ENCODE results near the gene TAC3.
"Not testable (repeated sequence)": the region's sequence is repeated elsewhere in the genome, so short reads cannot be mapped to it uniquely, and the experiment has no call there.

Gene TAC3

GRCh38 chr12:57019983-57020719 is 3.8 kb upstream of the TAC3 start:
- no peak overlapping the region for H3K4me3 ChIP-seq (ENCODE audit: low read depth, low read length)
- no peak for TF ChIP-seq CTCF (IDR thresholded peaks at IDR 0.05; ENCODE audit: borderline replicate concordance, insufficient read depth, low read depth, low read length)

GRCh38 chr12:57018906-57019305 is 2.6 kb upstream of the TAC3 start:
- no peak for TF ChIP-seq CTCF (IDR thresholded peaks at IDR 0.05; ENCODE audit: borderline replicate concordance, insufficient read depth, low read depth, low read length)
- no peak overlapping the region for H3K4me3 ChIP-seq (ENCODE audit: low read depth, low read length)

- not testable (repeated sequence) for H3K4me3 ChIP-seq (ENCODE audit: low read depth, low read length)
These were observed 2.0 kb upstream of the TAC3 start for GRCh38 chr12:57018353-57018752.

- no peak overlapping the region for H3K4me3 ChIP-seq (ENCODE audit: low read depth, low read length)
- no peak for TF ChIP-seq CTCF (IDR thresholded peaks at IDR 0.05; ENCODE audit: borderline replicate concordance, insufficient read depth, low read depth, low read length)
These were observed 3.5 kb downstream of the TAC3 start for GRCh38 chr12:57012600-57013465.

GRCh38 chr12:57011438-57012424 is 4.6 kb downstream of the TAC3 start:
- no peak overlapping the region for H3K4me3 ChIP-seq (ENCODE audit: low read depth, low read length)
- no peak for TF ChIP-seq CTCF (IDR thresholded peaks at IDR 0.05; ENCODE audit: borderline replicate concordance, insufficient read depth, low read depth, low read length)

- no peak overlapping the region for H3K4me3 ChIP-seq (ENCODE audit: low read depth, low read length)
- no peak for TF ChIP-seq CTCF (IDR thresholded peaks at IDR 0.05; ENCODE audit: borderline replicate concordance, insufficient read depth, low read depth, low read length)
These were observed 5.6 kb downstream of the TAC3 start for GRCh38 chr12:57010627-57011247.
